ENCODE data around the gene ARHGAP1.

DNA sequence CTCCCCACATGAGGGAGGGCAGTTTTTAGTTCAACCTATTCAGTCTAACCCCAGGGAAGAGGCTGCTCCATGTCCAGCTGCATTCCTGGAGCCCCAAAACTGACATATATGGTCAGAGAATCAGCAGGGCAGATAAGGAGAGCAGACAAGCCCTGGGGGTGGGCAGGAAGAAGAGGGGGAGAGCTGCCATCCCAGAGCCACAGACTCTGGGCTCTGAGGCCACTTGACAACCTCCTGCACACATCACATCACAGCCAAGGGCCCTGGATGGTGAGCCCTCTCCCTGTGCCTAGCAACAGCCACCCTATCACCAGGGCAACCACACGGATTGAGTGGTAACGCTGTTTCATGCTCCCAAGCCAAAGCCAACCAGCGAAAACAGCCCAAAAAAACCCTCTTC, 3.1 kb downstream of the ARHGAP1 start:
- TF ChIP-seq, protein P1, sequence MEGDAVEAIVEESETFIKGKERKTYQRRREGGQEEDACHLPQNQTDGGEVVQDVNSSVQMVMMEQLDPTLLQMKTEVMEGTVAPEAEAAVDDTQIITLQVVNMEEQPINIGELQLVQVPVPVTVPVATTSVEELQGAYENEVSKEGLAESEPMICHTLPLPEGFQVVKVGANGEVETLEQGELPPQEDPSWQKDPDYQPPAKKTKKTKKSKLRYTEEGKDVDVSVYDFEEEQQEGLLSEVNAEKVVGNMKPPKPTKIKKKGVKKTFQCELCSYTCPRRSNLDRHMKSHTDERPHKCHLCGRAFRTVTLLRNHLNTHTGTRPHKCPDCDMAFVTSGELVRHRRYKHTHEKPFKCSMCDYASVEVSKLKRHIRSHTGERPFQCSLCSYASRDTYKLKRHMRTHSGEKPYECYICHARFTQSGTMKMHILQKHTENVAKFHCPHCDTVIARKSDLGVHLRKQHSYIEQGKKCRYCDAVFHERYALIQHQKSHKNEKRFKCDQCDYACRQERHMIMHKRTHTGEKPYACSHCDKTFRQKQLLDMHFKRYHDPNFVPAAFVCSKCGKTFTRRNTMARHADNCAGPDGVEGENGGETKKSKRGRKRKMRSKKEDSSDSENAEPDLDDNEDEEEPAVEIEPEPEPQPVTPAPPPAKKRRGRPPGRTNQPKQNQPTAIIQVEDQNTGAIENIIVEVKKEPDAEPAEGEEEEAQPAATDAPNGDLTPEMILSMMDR (IDR thresholded peaks at IDR 0.05), result no peak
- no peak for TF ChIP-seq POLR2A (IDR thresholded peaks at IDR 0.05)

Measured in thyroid gland (tissue), 4 donors.